HEK293 (cell line): ENCODE results near the gene LMO4.

Experiments
- CTCF ChIA-PET: fragments of 350-600 bp; formaldehyde crosslinking; extraction: SDS; loops from one replicate; lab custom pipeline; 2021; ENCODE audit warnings: antibody characterized with exemption; lab: Yijun Ruan, JAX
- POLR2A ChIA-PET: fragments of 300-600 bp; formaldehyde crosslinking; extraction: SDS; loops from one replicate; lab custom pipeline; 2020; ENCODE audit warnings: antibody characterized with exemption, inconsistent platforms; lab: Yijun Ruan, JAX
- H3K27ac ChIP-seq: fragments of 200-500 bp; sonication (Bioruptor generic); 2 replicates; pipeline ENCODE4 v1.5.1; 2014; ENCODE audit warnings: low read depth, low read length, control low read depth, inconsistent platforms; ENCODE audit errors: extremely low read depth
- H3K36me3 ChIP-seq, 2 experiments: fragments of 200-500 bp in 1 of 2; sonication (Bioruptor generic) in 1 of 2; 1 replicate in 1 of 2; 2 replicates in 1 of 2; pipeline ENCODE4 v1.5.1; 2014 to 2017; ENCODE audit warnings: inconsistent platforms in 2 of 2, low read length in 2 of 2; ENCODE audit not compliant: control insufficient read depth in 2 of 2, insufficient read depth in 1 of 2
- H3K4me1 ChIP-seq: fragments of 200-500 bp; sonication (Bioruptor generic); 2 replicates; pipeline ENCODE4 v1.5.1; 2014; ENCODE audit warnings: mild to moderate bottlenecking, low read length, inconsistent platforms; ENCODE audit not compliant: control insufficient read depth, insufficient read depth
- H3K4me3 ChIP-seq: 2 replicates; pipeline ENCODE4 v1.5.1; 2011; ENCODE audit warnings: low read depth, mild to moderate bottlenecking, control low read depth, low read length, moderate library complexity
- H3K9me3 ChIP-seq: fragments of 200-500 bp; sonication (Bioruptor generic); 2 replicates; pipeline ENCODE4 v1.5.1; 2014; ENCODE audit warnings: low read depth, low read length, inconsistent platforms; ENCODE audit not compliant: control insufficient read depth, insufficient read depth
- PBX3 ChIP-seq: sonication (generic); formaldehyde crosslinking; IDR thresholded peaks from 2 replicates; pipeline ENCODE4 v1.8.1; 2022; ENCODE audit warnings: mild to moderate bottlenecking, moderate library complexity, missing genetic modification reagents
- ZBTB7A ChIP-seq: fragments of 450-650 bp; formaldehyde crosslinking; IDR thresholded peaks from 2 replicates; pipeline ENCODE4 v1.5.1; 2016; ENCODE audit warnings: low read depth, missing biosample characterization, missing genetic modification characterization
- ZEB2 ChIP-seq: fragments of 450-650 bp; formaldehyde crosslinking; IDR thresholded peaks from 2 replicates; pipeline ENCODE4 v1.5.1; 2016; ENCODE audit warnings: missing biosample characterization, missing genetic modification characterization
- ZIC2 ChIP-seq: fragments of 450-650 bp; formaldehyde crosslinking; IDR thresholded peaks from 2 replicates; pipeline ENCODE4 v1.5.1; 2016; ENCODE audit warnings: missing biosample characterization, missing genetic modification characterization
- ZNF2 ChIP-seq: fragments of 450-650 bp; formaldehyde crosslinking; IDR thresholded peaks from 2 replicates; pipeline ENCODE4 v1.5.1; 2016; ENCODE audit warnings: missing biosample characterization, missing genetic modification characterization
- ZNF239 ChIP-seq: fragments of 450-650 bp; formaldehyde crosslinking; IDR thresholded peaks from 2 replicates; pipeline ENCODE4 v1.5.1; 2016; ENCODE audit warnings: missing biosample characterization, missing genetic modification characterization
- ZNF530 ChIP-seq: fragments of 450-650 bp; formaldehyde crosslinking; IDR thresholded peaks from 2 replicates; pipeline ENCODE4 v1.5.1; 2016; ENCODE audit warnings: low read depth, missing biosample characterization, missing genetic modification characterization
- ZNF701 ChIP-seq: fragments of 450-650 bp; formaldehyde crosslinking; IDR thresholded peaks from 2 replicates; pipeline ENCODE4 v1.5.1; 2016; ENCODE audit warnings: missing biosample characterization, missing genetic modification characterization
- ZNF704 ChIP-seq: fragments of 450-650 bp; formaldehyde crosslinking; IDR thresholded peaks from 2 replicates; pipeline ENCODE4 v1.5.1; 2016; ENCODE audit warnings: missing biosample characterization, missing genetic modification characterization
- ZSCAN30 ChIP-seq: fragments of 450-650 bp; IDR thresholded peaks from 2 replicates; pipeline ENCODE4 v1.5.1; 2018; ENCODE audit warnings: missing biosample characterization, mild to moderate bottlenecking, missing genetic modification characterization, moderate library complexity
- TF ChIP-seq, protein P1 (sequence below): fragments of 450-650 bp; formaldehyde crosslinking; optimal IDR thresholded peaks from 2 replicates; pipeline ENCODE3; 2016; ENCODE audit warnings: missing biosample characterization, mild to moderate bottlenecking, missing genetic modification characterization
- TF ChIP-seq, protein P2 (sequence below): fragments of 450-650 bp; formaldehyde crosslinking; IDR thresholded peaks from 2 replicates; pipeline ENCODE4 v1.5.1; 2016; ENCODE audit warnings: missing biosample characterization, missing genetic modification characterization, borderline replicate concordance
- TF ChIP-seq, protein P3 (sequence below): fragments of 450-650 bp; formaldehyde crosslinking; IDR thresholded peaks from 2 replicates; pipeline ENCODE4 v1.5.1; 2016; ENCODE audit warnings: missing biosample characterization, missing genetic modification characterization
- TF ChIP-seq, protein P4 (sequence below): fragments of 450-650 bp; formaldehyde crosslinking; IDR thresholded peaks from 2 replicates; pipeline ENCODE4 v1.5.1; 2016; ENCODE audit warnings: missing biosample characterization, missing genetic modification characterization

The LMO4 gene

GRCh38 chr1:87307306-87307705 is 21.4 kb upstream of the LMO4 start (continued):
- TF ChIP-seq, protein P1, sequence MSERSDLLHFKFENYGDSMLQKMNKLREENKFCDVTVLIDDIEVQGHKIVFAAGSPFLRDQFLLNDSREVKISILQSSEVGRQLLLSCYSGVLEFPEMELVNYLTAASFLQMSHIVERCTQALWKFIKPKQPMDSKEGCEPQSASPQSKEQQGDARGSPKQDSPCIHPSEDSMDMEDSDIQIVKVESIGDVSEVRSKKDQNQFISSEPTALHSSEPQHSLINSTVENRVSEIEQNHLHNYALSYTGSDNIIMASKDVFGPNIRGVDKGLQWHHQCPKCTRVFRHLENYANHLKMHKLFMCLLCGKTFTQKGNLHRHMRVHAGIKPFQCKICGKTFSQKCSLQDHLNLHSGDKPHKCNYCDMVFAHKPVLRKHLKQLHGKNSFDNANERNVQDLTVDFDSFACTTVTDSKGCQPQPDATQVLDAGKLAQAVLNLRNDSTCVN (tag by site-specific recombination): no peak
- TF ChIP-seq ZNF530 (tag by site-specific recombination) (no peak), ZBTB7A (tag by site-specific recombination) (no peak), ZNF2 (tag by site-specific recombination) (no peak), ZNF701 (tag by site-specific recombination) (no peak), PBX3 (no peak), ZIC2 (no peak), ZEB2 (tag by site-specific recombination) (no peak)
- TF ChIP-seq, protein P2, sequence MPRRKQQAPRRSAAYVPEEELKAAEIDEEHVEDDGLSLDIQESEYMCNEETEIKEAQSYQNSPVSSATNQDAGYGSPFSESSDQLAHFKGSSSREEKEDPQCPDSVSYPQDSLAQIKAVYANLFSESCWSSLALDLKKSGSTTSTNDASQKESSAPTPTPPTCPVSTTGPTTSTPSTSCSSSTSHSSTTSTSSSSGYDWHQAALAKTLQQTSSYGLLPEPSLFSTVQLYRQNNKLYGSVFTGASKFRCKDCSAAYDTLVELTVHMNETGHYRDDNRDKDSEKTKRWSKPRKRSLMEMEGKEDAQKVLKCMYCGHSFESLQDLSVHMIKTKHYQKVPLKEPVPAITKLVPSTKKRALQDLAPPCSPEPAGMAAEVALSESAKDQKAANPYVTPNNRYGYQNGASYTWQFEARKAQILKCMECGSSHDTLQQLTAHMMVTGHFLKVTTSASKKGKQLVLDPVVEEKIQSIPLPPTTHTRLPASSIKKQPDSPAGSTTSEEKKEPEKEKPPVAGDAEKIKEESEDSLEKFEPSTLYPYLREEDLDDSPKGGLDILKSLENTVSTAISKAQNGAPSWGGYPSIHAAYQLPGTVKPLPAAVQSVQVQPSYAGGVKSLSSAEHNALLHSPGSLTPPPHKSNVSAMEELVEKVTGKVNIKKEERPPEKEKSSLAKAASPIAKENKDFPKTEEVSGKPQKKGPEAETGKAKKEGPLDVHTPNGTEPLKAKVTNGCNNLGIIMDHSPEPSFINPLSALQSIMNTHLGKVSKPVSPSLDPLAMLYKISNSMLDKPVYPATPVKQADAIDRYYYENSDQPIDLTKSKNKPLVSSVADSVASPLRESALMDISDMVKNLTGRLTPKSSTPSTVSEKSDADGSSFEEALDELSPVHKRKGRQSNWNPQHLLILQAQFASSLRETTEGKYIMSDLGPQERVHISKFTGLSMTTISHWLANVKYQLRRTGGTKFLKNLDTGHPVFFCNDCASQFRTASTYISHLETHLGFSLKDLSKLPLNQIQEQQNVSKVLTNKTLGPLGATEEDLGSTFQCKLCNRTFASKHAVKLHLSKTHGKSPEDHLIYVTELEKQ: no peak

GRCh38 chr1:87307931-87308330 is 20.7 kb upstream of the LMO4 start:
- Histone ChIP-seq H3K4me1 (no peaks in the 10 kb centered on the region), H3K36me3 (no peaks in the 10 kb centered on the region), H3K4me3 (no peak overlapping the region), H3K27ac (no peak overlapping the region), H3K9me3 (no peaks in the 10 kb centered on the region)
- ChIA-PET POLR2A (no interaction called here), CTCF (interaction anchor here (0.6 to 1.5 kb wide), 2 partner anchors 9 to 13 kb away, joined by 4 to 5 read pairs; no protein-coding TSS in a partner anchor)
- TF ChIP-seq, protein P3, sequence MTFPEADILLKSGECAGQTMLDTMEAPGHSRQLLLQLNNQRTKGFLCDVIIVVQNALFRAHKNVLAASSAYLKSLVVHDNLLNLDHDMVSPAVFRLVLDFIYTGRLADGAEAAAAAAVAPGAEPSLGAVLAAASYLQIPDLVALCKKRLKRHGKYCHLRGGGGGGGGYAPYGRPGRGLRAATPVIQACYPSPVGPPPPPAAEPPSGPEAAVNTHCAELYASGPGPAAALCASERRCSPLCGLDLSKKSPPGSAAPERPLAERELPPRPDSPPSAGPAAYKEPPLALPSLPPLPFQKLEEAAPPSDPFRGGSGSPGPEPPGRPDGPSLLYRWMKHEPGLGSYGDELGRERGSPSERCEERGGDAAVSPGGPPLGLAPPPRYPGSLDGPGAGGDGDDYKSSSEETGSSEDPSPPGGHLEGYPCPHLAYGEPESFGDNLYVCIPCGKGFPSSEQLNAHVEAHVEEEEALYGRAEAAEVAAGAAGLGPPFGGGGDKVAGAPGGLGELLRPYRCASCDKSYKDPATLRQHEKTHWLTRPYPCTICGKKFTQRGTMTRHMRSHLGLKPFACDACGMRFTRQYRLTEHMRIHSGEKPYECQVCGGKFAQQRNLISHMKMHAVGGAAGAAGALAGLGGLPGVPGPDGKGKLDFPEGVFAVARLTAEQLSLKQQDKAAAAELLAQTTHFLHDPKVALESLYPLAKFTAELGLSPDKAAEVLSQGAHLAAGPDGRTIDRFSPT (tag by site-specific recombination): no peak
- TF ChIP-seq ZNF239 (tag by site-specific recombination) (no peak), ZIC2 (no peak), ZNF704 (tag by site-specific recombination) (no peak), ZSCAN30 (tag by site-specific recombination) (no peak)
- TF ChIP-seq, protein P4, sequence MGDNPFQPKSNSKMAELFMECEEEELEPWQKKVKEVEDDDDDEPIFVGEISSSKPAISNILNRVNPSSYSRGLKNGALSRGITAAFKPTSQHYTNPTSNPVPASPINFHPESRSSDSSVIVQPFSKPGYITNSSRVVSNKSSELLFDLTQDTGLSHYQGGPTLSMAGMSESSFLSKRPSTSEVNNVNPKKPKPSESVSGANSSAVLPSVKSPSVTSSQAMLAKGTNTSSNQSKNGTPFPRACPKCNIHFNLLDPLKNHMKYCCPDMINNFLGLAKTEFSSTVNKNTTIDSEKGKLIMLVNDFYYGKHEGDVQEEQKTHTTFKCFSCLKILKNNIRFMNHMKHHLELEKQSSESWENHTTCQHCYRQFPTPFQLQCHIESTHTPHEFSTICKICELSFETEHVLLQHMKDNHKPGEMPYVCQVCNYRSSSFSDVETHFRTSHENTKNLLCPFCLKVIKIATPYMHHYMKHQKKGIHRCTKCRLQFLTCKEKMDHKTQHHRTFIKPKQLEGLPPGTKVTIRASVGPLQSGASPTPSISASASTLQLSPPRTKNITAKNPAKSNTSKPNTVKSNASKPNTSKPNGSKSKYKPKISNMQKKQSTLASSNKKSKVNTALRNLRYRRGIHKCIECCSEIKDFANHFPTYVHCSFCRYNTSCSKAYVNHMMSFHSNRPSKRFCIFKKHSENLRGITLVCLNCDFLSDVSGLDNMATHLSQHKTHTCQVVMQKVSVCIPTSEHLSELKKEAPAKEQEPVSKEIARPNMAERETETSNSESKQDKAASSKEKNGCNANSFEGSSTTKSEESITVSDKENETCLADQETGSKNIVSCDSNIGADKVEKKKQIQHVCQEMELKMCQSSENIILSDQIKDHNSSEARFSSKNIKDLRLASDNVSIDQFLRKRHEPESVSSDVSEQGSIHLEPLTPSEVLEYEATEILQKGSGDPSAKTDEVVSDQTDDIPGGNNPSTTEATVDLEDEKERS: no peak
- TF ChIP-seq, all 188 proteins: peak for 0
